H9 (cell line): ENCODE data around the gene SLC2A9. TPM values are rescaled to one million over a fixed set of nuclear protein-coding genes. Genes with fewer than 3 reads are reported as not detected.

Experiments used
- DNase-seq: peaks from one replicate; pipeline ENCODE4 v3.0.0-alpha.2; 2017
- H2AFZ ChIP-seq: one replicate; pipeline ENCODE4 v1.6.1; 2013; ENCODE audit warnings: mild to moderate bottlenecking, low read length, control low read depth, moderate library complexity
- H2AK5ac ChIP-seq: 2 replicates; pipeline ENCODE4 v1.6.1; 2013; ENCODE audit warnings: low read length, control low read depth, mixed read lengths; ENCODE audit not compliant: insufficient read length
- H2BK120ac ChIP-seq: one replicate; pipeline ENCODE4 v1.6.1; 2013; ENCODE audit warnings: low read depth, mild to moderate bottlenecking, low read length, control low read depth, inconsistent platforms; ENCODE audit not compliant: poor library complexity, severe bottlenecking
- H2BK12ac ChIP-seq: 2 replicates; pipeline ENCODE4 v1.6.1; 2013; ENCODE audit warnings: low read length, control low read depth, mixed read lengths, low read depth; ENCODE audit not compliant: insufficient read length
- H2BK15ac ChIP-seq: 2 replicates; pipeline ENCODE4 v1.6.1; 2013; ENCODE audit warnings: low read depth, low read length, control low read depth
- H2BK20ac ChIP-seq: one replicate; pipeline ENCODE4 v1.6.1; 2013; ENCODE audit warnings: low read depth, mild to moderate bottlenecking, low read length, control low read depth, inconsistent platforms; ENCODE audit not compliant: poor library complexity, severe bottlenecking
- H2BK5ac ChIP-seq: 2 replicates; pipeline ENCODE4 v1.6.1; 2013; ENCODE audit warnings: low read length, control low read depth, mixed read lengths; ENCODE audit not compliant: insufficient read length
- H3K14ac ChIP-seq: 2 replicates; pipeline ENCODE4 v1.6.1; 2013; ENCODE audit warnings: low read length, control low read depth; ENCODE audit not compliant: insufficient read depth
- H3K18ac ChIP-seq: 2 replicates; pipeline ENCODE4 v1.6.1; 2013; ENCODE audit warnings: low read depth, mild to moderate bottlenecking, mixed read lengths, low read length, control low read depth; ENCODE audit not compliant: insufficient read length
- H3K23ac ChIP-seq: 2 replicates; pipeline ENCODE4 v1.6.1; 2013; ENCODE audit warnings: low read length, control low read depth, mixed read lengths, low read depth; ENCODE audit not compliant: insufficient read length
- H3K23me2 ChIP-seq: 2 replicates; pipeline ENCODE4 v1.6.1; 2013; ENCODE audit warnings: low read depth, mild to moderate bottlenecking, mixed read lengths, low read length, control low read depth; ENCODE audit not compliant: insufficient read length, poor library complexity, severe bottlenecking
- H3K27ac ChIP-seq: 2 replicates; pipeline ENCODE4 v1.5.1; 2013; ENCODE audit warnings: low read length, control low read depth, mixed read lengths, low read depth; ENCODE audit not compliant: insufficient read length
- H3K27me3 ChIP-seq: 2 replicates; pipeline ENCODE4 v1.6.1; 2013; ENCODE audit warnings: low read length, control low read depth, inconsistent platforms; ENCODE audit not compliant: insufficient read depth
- H3K4ac ChIP-seq: 2 replicates; pipeline ENCODE4 v1.6.1; 2013; ENCODE audit warnings: low read depth, mild to moderate bottlenecking, control low read depth, inconsistent platforms, low read length, moderate library complexity
- H3K4me1 ChIP-seq: 2 replicates; pipeline ENCODE4 v1.6.1; 2013; ENCODE audit warnings: low read length, control low read depth, inconsistent platforms; ENCODE audit not compliant: insufficient read depth
- H3K4me2 ChIP-seq: 2 replicates; pipeline ENCODE4 v1.6.1; 2013; ENCODE audit warnings: low read length, control low read depth, mixed read lengths; ENCODE audit not compliant: insufficient read length, insufficient read depth
- H3K56ac ChIP-seq: 2 replicates; pipeline ENCODE4 v1.6.1; 2013; ENCODE audit warnings: low read depth, mild to moderate bottlenecking, mixed read lengths, low read length, control low read depth; ENCODE audit not compliant: insufficient read length
- H3K79me1 ChIP-seq: 2 replicates; pipeline ENCODE4 v1.6.1; 2013; ENCODE audit warnings: low read depth, mild to moderate bottlenecking, moderate library complexity, low read length, control low read depth, inconsistent platforms; ENCODE audit not compliant: insufficient read depth, poor library complexity, severe bottlenecking
- H3K79me2 ChIP-seq: 2 replicates; pipeline ENCODE4 v1.6.1; 2013; ENCODE audit warnings: low read length, control low read depth, inconsistent platforms; ENCODE audit not compliant: insufficient read depth
- H3K9ac ChIP-seq: 2 replicates; pipeline ENCODE4 v1.6.1; 2013; ENCODE audit warnings: low read length, control low read depth, mixed read lengths; ENCODE audit not compliant: insufficient read length; ENCODE audit errors: extremely low read depth
- H3K9me3 ChIP-seq: one replicate; pipeline ENCODE4 v1.6.1; 2013; ENCODE audit warnings: low read depth, low read length, inconsistent platforms; ENCODE audit not compliant: control insufficient read depth
- H3T11ph ChIP-seq: one replicate; pipeline ENCODE4 v1.6.1; 2013; ENCODE audit warnings: mild to moderate bottlenecking, low read length, control low read depth, inconsistent platforms
- H4K20me1 ChIP-seq: one replicate; pipeline ENCODE4 v1.6.1; 2013; ENCODE audit not compliant: control insufficient read depth, insufficient read length, insufficient read depth
- H4K5ac ChIP-seq: 2 replicates; pipeline ENCODE4 v1.6.1; 2013; ENCODE audit warnings: low read depth, mild to moderate bottlenecking, mixed read lengths, low read length, control low read depth; ENCODE audit not compliant: insufficient read length
- H4K8ac ChIP-seq: replicated peaks from 2 replicates; pipeline ENCODE4 v1.6.1; 2013; ENCODE audit warnings: low read length, control low read depth, mixed read lengths, low read depth; ENCODE audit not compliant: insufficient read length
- H4K91ac ChIP-seq: 2 replicates; pipeline ENCODE4 v1.6.1; 2013; ENCODE audit warnings: low read depth, mild to moderate bottlenecking, moderate library complexity, mixed read lengths, low read length, control low read depth; ENCODE audit not compliant: insufficient read length
- H3K27ac Mint-ChIP-seq, 3 experiments: 2 replicates in 2 of 3; 3 replicates in 1 of 3; pipeline ENCODE4 v1.8.0; 2020 to 2021; ENCODE audit warnings: mixed read lengths in 3 of 3, mild to moderate bottlenecking in 1 of 3, moderate library complexity in 1 of 3
- H3K27me3 Mint-ChIP-seq: 2 replicates; pipeline ENCODE4 v1.8.0; 2021; ENCODE audit warnings: low read depth, mild to moderate bottlenecking, moderate library complexity, mixed read lengths
- H3K36me3 Mint-ChIP-seq, 3 experiments: 2 replicates in 2 of 3; 3 replicates in 1 of 3; pipeline ENCODE4 v1.8.0; 2020 to 2021; ENCODE audit warnings: low read depth in 3 of 3, mixed read lengths in 3 of 3; ENCODE audit not compliant: insufficient read depth in 1 of 3
- H3K4me1 Mint-ChIP-seq, 2 experiments: 2 replicates each; pipeline ENCODE4 v1.8.0; 2020; ENCODE audit warnings: mixed read lengths in 2 of 2
- H3K4me3 Mint-ChIP-seq, 2 experiments: 2 replicates in 1 of 2; 3 replicates in 1 of 2; pipeline ENCODE4 v1.8.0; 2020 to 2021; ENCODE audit warnings: mild to moderate bottlenecking in 2 of 2, mixed read lengths in 2 of 2, moderate library complexity in 1 of 2
- H3K9me3 Mint-ChIP-seq, 2 experiments: 2 replicates in 1 of 2; 3 replicates in 1 of 2; pipeline ENCODE4 v1.8.0; 2020; ENCODE audit warnings: mild to moderate bottlenecking in 2 of 2, mixed read lengths in 2 of 2, moderate library complexity in 1 of 2
- CTCF ChIP-seq: fragments of 200-600 bp; sonication (generic); conservative IDR thresholded peaks from 3 replicates; pipeline ENCODE4 v1.8.0; 2021; ENCODE audit warnings: antibody characterized with exemption, mild to moderate bottlenecking
- WGBS: extraction: QIAGEN DNeasy Blood & Tissue Kit; methylation state at CpG from one replicate; pipeline ENCODE4 v1.1.7; 2013; ENCODE audit warnings: missing lambda C conversion rate, low lambda C conversion rate, mixed read lengths; ENCODE audit not compliant: insufficient read length; ENCODE audit errors: extremely low coverage; 5-methylcytosine and 5-hydroxymethylcytosine counted together
- total RNA-seq: library from RNA; stranded (reverse); gene quantifications from 2 replicates; pipeline ENCODE4 v1.2.1, GENCODE V29; 2021

SLC2A9 gene
- total RNA-seq, 1 experiment from 2014 or later: 0.79 TPM

- Histone ChIP-seq H3K23me2 (no peaks in the 10 kb centered on the region), H4K5ac (no peak overlapping the region), H2BK5ac (no peak overlapping the region), H3K9ac (no peak overlapping the region), H2BK12ac (no peak overlapping the region), H3K4me2 (no peak overlapping the region), H4K91ac (no peak overlapping the region), H2AFZ (no peak overlapping the region), H3K4me1 (no peaks in the 10 kb centered on the region), H2BK15ac (no peak overlapping the region), H2BK20ac (no peak overlapping the region), H3K14ac (no peak overlapping the region), H2AK5ac (no peak overlapping the region), H2BK120ac (no peak overlapping the region), H3T11ph (no peak overlapping the region), H3K27ac (no peak overlapping the region), H3K9me3 (no peaks in the 10 kb centered on the region), H3K79me1 (no peaks in the 10 kb centered on the region), H3K56ac (no peak overlapping the region), H3K79me2 (no peaks in the 10 kb centered on the region), H3K27me3 (no peaks in the 10 kb centered on the region), H3K4ac (no peak overlapping the region), H3K18ac (no peak overlapping the region), H3K23ac (no peak overlapping the region), H4K8ac (no peak overlapping the region), H4K20me1 (no peaks in the 10 kb centered on the region)
- Mint-ChIP-seq H3K27ac (no peak overlapping the region; a peak in 1 of 7 replicates), H3K4me1 (no peaks in the 10 kb centered on the region), H3K36me3 (no peaks in the 10 kb centered on the region), H3K9me3 (no peaks in the 10 kb centered on the region), H3K27me3 (peaks cover 11% of the 10 kb centered on the region), H3K4me3 (no peak overlapping the region)
- no peak for TF ChIP-seq CTCF
- DNase-seq: no peak
- WGBS: no CpG with 5 or more reads among the region's 3 CpGs
Measured at GRCh38 chr4:9994246-9994847, 26.9 kb downstream of the SLC2A9 start.
